ENCODE measurements around the gene ERH.
A peak's percentile ranks its signal among the peaks of the same experiment; 100 is the strongest.

Gene ERH

GRCh38 chr14:69355154-69355597 lies 42.9 kb downstream of the ERH start:
- DNase-seq, result no peak

GRCh38 chr14:69354383-69355153 lies 43.5 kb downstream of the ERH start:
- DNase-seq, result peak; percentile 39

- no peak for DNase-seq
These were observed 44.9 kb downstream of the ERH start for GRCh38 chr14:69353168-69353567.

- no peak for DNase-seq
These were observed 46.2 kb downstream of the ERH start for GRCh38 chr14:69351911-69352310.

DNA sequence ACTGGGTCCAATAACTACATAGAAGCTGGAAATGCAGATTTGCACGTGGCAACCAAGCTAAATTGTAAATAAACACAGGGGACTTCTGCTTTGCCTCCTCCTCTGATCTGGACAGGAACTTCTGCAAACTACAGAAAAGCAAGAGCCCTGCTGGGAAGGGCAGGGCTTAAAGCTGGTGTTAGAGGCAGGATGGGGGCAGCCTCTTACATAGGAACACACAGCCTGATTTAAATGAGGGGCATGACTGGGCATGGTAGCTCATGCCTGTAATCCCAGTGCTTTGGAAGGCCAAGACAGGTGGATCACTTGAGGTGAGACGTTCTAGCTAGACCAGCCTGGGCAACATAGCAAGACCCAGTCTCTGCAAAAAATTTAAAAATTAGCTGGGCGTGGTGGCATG lies 46.7 kb downstream of the ERH start:
- no peak for DNase-seq

DNA sequence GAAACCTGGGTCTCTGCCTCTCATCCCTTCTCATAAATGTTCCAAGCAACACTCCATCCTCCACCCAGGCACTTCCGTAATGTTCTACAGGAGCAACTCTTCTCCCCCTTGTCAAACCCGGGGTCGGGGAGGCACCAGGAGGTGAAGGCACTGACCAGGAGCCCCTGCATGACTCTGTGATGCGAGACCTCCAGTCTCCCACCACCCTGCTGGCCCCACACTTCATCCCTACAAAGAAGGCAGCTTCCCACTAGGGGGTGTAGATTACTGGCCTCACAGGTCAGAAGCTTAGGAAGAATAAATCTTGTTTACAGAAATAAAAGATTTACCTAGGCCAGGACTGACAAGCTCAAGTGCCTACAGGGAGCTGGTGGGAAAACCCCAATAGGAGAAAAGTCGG lies 47.2 kb downstream of the ERH start:
- no peak for DNase-seq

- no peak for DNase-seq
These were observed 48.9 kb downstream of the ERH start for GRCh38 chr14:69349091-69349777.

DNA sequence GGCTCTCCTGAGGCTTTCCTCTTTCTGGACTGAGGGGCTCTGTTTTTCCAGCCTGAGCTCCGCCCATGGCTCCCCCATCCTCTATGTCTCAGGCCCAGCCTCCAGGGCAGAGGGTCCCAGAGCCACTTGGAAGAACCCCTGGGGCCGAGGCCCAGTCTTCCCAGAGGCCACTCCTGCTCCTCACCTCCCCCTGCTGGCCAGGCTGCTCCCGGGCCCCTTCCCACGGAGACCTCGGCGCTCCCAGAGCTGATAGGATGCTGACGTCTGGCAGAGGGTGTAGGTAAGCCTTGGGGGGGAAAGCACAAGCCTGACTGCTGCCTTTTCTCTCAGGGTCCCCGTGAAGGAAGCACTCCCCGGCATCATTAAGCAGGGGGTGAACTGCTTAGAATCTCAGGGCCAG lies 51.4 kb downstream of the ERH start:
- DNase-seq, result no peak

- DNase-seq, result no peak
These were observed 52.7 kb downstream of the ERH start for GRCh38 chr14:69345402-69345801.

- DNase-seq, result no peak
These were observed 53.9 kb downstream of the ERH start for GRCh38 chr14:69344171-69344570.

- no peak for DNase-seq
These were observed 55.1 kb downstream of the ERH start for GRCh38 chr14:69342928-69343525.

DNA sequence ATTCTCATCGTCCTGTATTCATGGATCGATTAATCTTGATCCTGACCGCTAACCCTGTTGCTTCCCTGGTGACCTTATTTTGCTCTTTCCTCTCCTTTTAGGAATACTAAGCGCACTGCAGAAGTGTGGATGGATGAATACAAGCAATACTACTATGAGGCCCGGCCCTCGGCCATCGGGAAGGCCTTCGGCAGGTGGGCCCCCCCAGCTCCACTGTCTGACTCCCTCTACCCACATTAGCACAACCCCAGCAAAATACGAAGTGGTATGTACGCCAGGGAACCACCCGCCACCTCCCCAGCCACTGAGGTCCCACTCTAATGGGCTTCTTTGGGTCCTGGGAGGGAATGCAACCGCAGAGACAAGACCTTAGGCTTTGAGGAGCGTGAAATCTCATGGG lies 58.7 kb downstream of the ERH start:
- DNase-seq, result no peak

DNA sequence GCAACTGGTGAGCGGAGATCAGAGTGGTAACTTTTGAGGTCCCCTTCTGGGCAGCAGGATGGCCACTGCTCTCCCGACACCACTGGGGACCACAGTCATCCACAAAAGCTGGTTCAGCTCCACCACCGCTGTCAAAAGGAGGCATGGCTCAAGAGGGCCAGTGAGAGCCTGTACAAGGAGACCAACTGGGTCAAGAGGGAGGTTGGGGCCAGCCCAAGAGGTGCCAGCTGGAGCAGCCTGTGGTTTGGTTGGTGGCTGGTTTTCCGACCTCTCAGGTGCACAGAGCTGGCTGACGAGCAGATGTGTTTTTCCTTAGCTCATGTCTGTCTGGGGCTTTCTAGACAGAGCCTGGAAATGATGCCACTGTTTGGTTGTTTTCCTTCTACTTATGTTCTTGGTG lies 60.1 kb downstream of the ERH start:
- DNase-seq, result no peak

DNA sequence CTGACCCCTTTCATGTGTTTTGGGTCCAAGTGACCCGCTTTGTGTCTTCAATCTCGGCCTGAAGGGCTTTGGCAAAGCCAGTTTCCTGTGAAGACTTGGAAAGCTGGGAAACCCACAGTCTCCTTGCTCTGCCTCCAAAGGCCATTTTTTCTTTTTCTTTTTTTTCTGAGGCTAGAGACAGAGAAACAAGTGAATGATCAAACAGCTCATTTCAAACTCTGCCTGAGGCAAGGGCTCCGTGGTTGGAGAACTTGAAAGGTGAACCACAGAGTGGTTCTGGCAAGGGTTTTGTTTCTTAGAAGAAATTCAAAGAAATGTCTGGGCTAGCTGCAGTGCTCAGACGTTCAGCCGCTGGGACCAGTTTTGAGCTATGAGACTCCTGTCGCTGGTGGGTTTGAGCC lies 62.7 kb downstream of the ERH start:
- DNase-seq, result no peak

- DNase-seq, result no peak
These were observed 63.5 kb downstream of the ERH start for GRCh38 chr14:69334576-69334975.

DNA sequence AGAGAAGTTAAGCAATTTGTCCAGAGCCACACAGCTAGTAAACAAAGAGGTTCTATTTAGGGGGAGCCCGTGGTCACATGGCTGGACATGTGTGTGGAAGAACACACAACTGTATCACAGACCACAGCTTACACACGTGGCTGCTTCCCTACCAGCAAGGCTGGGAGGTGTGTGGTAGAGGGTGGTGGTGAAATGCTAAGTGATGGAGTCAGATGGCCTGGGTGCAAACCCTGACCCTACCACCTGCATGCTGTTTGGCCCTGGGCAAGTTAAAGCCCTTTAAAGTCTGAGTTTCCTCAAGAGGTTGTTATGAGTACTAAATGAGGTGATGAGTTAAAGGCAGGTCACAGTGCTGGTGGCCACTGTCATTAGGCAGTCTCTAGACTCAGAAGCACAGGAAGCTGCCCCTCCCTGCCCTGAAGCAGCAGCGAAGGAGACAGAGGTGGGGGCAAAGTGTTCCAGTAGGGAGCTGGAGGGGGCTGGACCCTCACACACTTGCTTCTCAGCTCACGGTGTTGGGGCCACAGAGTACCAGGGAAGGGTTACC lies 64.2 kb downstream of the ERH start:
- no peak for DNase-seq

GRCh38 chr14:69332782-69333395 lies 65.2 kb downstream of the ERH start:
- no peak for DNase-seq

DNA sequence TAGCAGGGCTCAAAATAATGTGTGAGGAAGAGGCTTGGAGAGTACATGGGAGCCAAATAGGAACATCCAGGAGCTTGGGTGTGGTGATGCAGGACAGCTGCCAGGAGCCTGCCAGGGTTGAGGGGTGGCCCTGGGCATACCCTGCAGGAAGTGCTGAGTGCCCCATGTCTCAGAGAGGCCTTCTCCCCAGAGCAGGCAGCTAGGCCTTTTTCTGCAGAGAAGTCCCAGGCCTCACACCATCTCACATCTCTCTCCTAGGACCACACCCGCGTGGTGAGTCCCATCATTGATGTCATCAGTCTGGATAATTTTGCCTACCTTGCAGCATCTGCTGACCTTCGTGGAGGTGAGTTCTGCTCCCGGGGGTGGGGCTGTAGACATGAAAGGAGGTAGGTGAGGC lies 66.9 kb downstream of the ERH start:
- no peak for DNase-seq

All from activated T-cell treated with anti-CD3 and anti-CD28 coated beads for 4 hours (primary cell).